HG03175 (cell line): ENCODE data around the gene PLXNA4.

Experiments used
- ATAC-seq: cut with Tn5 transposase; IDR thresholded peaks from one replicate; pipeline ENCODE4 v1.9.1; 2021; ENCODE audit warnings: mild to moderate bottlenecking, moderate library complexity; ENCODE audit not compliant: unreplicated experiment

The PLXNA4 gene

GRCh38 chr7:132536654-132537395, 39.4 kb downstream of the PLXNA4 start:
- ATAC-seq, result no peak

DNA sequence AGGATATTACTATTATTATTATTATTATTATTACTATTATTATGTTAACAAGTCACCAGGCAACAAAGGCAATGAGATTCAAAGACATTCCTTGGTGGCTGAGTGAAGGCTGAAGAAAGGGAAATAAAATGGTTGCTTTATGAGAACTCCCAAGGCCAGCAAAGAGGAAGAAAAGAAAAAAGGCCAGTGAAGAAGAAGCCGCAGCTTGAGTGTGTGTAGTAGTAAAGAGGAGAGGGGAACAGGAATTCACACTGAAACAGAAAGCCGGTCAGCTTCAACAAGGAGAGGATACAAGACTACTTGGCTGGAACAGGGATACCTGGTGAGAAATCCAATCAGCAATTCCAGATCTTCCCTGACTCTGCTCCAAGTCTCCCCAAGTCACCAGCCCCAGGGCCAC, 42.4 kb downstream of the PLXNA4 start:
- no peak for ATAC-seq

DNA sequence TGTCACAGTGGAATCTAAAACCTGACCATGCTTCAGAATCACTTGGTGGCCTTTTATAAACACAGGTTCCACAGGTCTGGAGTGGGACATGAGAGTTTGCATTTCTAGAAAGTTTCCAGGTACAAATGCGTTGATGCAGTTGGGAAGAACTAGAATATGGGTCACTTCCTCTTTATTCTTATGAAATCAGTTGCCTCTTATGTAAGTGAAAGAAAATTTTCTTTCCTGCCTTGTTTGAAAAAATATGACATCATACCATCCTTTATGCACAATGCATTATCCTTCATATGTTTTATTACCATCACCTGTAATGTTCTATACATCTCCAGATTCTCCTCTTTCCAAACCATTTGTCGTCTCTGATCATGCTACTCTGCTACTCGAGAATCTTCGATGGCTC, 44.0 kb downstream of the PLXNA4 start:
- no peak for ATAC-seq

DNA sequence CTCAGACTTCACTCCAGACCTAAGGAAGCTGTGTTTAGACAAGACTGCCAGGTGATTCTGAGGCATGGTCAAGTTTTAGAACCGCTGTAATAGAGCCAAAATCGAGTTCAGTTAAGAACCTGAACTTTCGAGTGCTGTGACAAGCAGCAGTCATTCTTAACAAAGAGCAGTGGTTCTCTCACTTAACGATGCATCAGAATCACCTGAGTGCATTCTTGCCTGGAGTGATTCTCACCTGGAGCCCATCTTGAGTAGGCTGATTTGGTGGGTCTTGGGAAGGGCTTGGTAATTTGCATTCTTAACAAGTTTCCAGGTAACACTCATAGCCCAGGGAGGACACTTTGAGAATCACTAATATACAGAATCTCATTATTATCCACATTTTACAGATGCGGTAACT, 44.7 kb downstream of the PLXNA4 start:
- no peak for ATAC-seq

GRCh38 chr7:132528695-132529094, 47.6 kb downstream of the PLXNA4 start:
- no peak for ATAC-seq

- ATAC-seq, result no peak
Observed at GRCh38 chr7:132527467-132528410, 48.5 kb downstream of the PLXNA4 start.

DNA sequence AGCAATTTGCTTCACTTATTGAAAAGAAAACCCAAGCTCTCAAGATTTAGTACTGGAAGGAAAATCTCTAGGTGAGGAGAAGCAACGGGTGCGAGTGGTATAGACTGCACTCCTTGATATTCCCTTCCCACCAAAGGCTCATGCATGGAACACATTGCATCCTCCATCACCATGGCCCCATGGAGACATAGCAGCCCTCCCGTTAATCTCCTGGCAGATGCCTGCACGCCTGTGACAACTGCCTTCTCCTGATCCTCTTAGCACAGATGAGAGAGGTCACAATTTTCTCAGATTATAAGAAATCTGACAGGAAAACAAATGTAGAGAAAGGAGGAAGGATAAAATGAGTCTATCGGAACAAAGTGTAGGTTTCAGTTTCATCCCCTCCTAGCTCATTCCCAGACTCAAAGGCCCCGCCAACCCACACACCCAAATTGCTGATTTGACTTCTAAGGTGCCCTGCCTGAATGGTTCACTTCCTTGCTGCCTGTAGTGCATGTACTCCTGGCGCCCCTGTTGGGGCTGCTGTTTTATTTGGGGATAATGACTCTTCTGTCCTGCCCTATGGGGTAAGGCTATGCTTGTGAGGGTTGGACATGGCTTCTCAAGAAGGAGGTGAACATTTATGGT, 50.0 kb downstream of the PLXNA4 start:
- ATAC-seq, result no peak

DNA sequence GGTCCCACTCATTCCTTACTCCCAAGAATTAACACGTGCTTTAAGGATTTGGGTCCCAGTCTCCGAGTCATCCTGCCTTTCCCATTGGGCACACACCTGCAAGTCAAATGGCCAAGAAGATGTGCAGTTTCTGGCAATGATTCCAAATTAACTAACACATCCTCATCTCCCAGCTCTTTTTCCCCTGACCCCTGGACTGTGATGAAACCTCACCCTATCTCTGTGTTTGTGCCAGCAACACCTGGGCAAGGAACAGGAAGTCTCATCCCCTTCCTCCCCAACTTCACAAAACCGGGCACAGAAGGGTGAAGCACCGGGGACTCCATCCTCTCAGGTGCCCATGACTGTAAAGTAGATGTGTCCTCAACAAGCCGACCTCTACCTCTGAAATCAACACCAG, 54.8 kb downstream of the PLXNA4 start:
- no peak for ATAC-seq

DNA sequence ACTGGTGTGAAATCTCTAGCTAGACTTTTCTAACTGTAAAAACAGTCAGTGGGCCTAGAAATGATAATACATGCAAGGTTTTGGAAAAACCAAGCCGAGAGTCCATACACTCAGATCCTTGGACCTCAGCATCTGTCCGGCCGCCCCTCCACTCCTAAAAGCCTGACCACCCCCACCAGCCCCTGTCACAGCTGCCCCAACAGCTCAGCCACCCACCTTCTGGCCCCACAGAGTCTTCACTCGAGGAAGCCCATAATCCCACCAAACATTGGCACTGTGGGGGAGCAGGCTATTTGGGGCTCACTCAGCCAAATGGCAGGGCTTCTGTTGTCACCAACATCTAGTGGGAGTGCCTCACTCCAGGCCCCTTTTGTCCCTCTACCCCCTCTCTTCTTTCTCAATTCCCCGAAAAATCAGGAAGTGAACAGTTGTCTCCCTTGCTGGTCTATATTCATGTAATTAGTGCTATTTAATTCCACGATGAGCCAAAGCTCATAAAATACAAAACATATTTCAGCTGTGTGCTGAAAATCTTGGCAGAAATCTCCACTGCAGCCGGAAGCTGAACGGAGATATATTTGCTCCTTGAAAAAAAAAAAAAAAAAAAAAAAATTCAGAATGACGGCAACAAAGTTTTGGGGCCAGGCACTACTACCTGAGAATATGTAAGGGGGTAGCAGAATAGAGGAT, 55.5 kb downstream of the PLXNA4 start:
- no peak for ATAC-seq

- ATAC-seq, result no peak
Observed at GRCh38 chr7:132519936-132520335, 56.3 kb downstream of the PLXNA4 start.

DNA sequence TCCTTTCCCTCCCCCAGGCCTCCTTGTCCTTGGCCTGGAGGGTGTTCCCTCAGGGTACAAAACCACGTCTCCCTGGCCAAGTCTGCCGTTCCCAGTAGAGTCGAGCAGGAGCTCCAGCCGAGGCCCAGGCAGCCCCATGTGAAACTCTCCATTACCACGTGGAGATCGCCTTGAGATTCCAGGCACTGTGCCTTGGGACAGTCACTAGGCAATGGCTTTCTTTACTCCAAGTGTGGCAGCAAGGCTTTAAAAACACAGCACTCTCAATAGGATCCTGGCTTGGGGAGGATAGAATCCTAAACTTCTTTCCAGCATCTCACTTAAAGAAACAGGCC, 57.5 kb downstream of the PLXNA4 start:
- ATAC-seq, result no peak

DNA sequence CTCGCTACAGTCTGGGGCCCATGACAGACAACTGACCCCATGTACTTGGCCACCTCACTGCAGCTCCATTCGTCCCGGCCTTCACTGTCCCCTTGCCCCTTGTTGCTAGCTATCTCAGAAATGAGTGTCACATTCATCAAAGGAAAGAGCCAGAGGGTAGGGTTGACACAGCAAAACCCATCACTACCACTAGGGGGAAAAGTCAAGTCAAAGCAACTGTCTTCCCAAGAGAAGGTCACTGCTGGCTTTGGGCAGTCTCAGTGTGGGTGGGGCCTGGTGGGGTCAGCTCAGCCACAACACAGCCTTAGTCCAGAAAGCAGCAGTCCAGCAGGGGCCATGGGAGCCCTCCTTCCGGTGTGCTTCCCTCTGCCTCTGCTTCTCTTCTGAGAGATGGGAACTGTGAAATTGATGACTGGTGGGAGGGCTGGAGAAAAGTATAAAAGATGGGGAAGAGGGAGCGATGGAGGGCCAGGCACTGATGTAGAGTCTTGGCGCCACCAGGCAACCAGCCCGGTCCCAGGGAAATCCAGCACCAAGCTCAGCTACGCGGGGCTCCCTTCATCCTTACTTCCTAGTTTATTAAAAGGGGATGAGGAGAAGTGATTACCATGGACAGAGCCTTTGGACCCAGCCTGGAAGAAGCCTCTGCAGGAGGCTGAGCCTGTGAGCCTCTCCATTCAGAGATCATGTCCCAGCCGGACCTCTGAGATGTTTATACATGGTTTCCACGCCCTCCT, 58.0 kb downstream of the PLXNA4 start:
- no peak for ATAC-seq

DNA sequence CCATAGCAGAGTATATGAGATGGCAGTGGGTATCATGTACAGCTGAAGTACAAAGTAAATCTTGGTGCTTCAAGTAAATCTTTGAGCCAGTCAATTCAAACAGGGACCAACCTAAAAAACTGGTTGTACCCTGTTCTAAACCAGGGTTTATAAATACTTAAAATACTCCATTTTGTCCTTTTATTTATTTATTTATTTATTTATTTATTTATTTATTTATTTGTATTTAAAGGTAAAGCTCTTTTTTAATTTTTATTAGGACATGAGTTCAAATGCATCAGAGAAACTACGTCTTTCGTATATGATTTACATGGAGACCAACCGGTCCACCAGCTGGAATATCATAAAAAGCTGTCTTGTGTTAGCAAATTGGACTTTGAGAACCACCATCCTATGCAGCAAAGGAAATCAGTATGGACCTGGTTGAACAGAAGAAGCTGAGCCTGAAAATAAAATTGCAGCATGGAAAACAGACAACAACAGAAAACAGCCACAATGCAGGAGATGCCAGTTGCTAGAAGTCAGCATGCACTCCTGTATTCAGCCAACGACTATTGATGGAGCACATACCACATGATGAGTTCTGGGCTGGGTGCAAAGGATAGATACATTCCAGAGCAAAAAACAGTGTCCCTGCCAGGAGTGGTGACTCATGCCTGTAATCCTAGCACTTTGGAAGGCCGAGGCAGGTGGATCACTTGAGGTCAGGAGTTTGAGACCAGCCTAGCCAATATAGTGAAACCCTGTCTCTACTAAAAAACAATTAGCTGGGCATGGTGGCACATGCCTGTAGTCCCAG, 60.0 kb downstream of the PLXNA4 start:
- ATAC-seq, result no peak

GRCh38 chr7:132515181-132515580, 61.1 kb downstream of the PLXNA4 start:
- ATAC-seq, result no peak

DNA sequence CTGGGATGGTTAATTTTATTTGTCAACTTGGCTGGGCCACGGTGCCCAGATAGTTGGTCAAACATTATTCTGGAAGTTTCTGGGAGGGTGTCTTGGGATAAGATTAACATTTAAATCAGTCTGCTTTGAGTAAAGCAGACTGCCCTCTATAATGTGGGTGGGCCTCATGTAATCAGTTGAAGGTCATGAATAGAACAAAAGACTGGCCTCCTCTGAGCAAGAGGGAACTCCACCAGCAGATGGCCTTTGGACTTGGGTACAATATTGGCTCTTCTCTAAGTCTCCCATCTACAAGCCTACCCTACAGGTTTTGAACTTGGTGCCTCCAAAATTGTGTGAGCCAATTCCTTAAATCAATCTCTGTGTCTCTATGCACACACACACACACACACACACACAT, 61.8 kb downstream of the PLXNA4 start:
- no peak for ATAC-seq

DNA sequence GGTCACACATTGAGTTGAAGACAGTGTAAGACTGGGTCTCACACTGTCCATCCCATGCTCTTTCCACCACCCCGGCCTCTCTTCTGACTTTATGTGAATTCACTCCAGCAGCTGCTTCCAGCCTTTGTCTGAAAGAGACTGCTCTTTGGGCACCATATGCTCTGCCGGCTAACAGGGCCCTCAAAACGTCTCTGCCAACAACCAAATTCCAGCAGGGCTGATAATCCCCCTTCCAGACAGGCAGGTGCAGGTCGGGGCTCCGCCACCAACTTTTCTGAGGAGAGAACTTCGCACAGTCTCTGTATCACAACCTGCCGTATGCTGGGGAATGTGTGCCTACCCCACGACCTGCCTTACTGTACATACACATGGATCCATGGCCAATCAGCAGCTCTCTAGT, 64.3 kb downstream of the PLXNA4 start:
- no peak for ATAC-seq

- no peak for ATAC-seq
Observed at GRCh38 chr7:132511387-132511786, 64.9 kb downstream of the PLXNA4 start.

GRCh38 chr7:132509643-132510042, 66.6 kb downstream of the PLXNA4 start:
- no peak for ATAC-seq

DNA sequence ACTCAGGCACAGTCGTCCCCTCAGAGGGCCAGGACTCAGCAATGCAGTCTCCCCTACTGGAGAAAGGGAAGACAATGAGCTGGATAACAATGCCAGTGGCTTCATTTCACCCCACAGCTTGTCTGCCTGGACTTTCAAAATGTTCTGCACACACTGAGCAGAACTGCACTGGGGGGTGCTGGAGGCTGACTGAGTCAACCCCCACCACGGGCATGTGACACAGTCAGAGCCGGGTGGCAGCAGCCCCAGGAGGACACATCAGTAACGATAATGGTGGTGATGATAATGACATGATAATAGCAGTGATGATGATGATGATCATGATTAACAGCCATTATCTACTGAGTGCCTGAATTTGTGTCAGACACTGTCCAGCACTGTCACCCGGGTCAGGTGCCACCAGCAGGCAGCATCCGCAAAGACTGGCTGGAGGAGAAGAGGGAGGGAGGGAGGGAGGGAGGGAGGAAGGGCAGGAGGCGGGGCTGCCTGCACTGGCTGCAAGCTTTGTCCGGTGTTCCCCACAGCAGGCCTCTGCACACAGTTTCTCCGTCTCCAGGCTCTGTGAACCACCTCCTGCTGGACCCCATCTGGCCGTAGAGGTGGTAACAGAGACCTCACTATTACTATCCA, 67.4 kb downstream of the PLXNA4 start:
- no peak for ATAC-seq
